ENCODE data around the gene SUSD2.
A peak's percentile ranks its signal among the peaks of the same experiment; 100 is the strongest.

SUSD2 gene

GRCh38 chr22:24154826-24155225 is 26.5 kb upstream of the SUSD2 start:
- no peak for DNase-seq

- peak; percentile 67 for DNase-seq
These were observed 25.6 kb upstream of the SUSD2 start for GRCh38 chr22:24155627-24156140.

- DNase-seq, result peak; percentile 86
These were observed 25.0 kb upstream of the SUSD2 start for GRCh38 chr22:24156141-24156912.

GRCh38 chr22:24156913-24157821 is 24.1 kb upstream of the SUSD2 start:
- DNase-seq, result peak; percentile 88

GRCh38 chr22:24157822-24158135 is 23.5 kb upstream of the SUSD2 start:
- DNase-seq, result no peak

GRCh38 chr22:24159650-24160049 is 21.6 kb upstream of the SUSD2 start:
- DNase-seq, result no peak

GRCh38 chr22:24160546-24160945 is 20.7 kb upstream of the SUSD2 start:
- DNase-seq, result no peak

- no peak for DNase-seq
These were observed 19.8 kb upstream of the SUSD2 start for GRCh38 chr22:24161485-24161884.

- DNase-seq, result no peak
These were observed 19.4 kb upstream of the SUSD2 start for GRCh38 chr22:24161909-24162308.

- DNase-seq, result no peak
These were observed 18.9 kb upstream of the SUSD2 start for GRCh38 chr22:24162436-24162835.

GRCh38 chr22:24164243-24164642 is 17.0 kb upstream of the SUSD2 start:
- no peak for DNase-seq

- no peak for DNase-seq
These were observed 16.3 kb upstream of the SUSD2 start for GRCh38 chr22:24164940-24165339.

- DNase-seq, result no peak
These were observed 15.6 kb upstream of the SUSD2 start for GRCh38 chr22:24165673-24166072.

GRCh38 chr22:24166811-24167210 is 14.5 kb upstream of the SUSD2 start:
- DNase-seq, result no peak

- no peak for DNase-seq
These were observed 11.7 kb upstream of the SUSD2 start for GRCh38 chr22:24169439-24170058.

- DNase-seq, result no peak
These were observed 11.1 kb upstream of the SUSD2 start for GRCh38 chr22:24170188-24170587.

- DNase-seq, result no peak
These were observed 10.7 kb upstream of the SUSD2 start for GRCh38 chr22:24170632-24171031.

- DNase-seq, result no peak
These were observed 9.5 kb upstream of the SUSD2 start for GRCh38 chr22:24171822-24172221.

GRCh38 chr22:24175160-24175808 is 6.0 kb upstream of the SUSD2 start:
- no peak for DNase-seq

GRCh38 chr22:24176040-24176439 is 5.2 kb upstream of the SUSD2 start:
- DNase-seq, result no peak

- no peak for DNase-seq
These were observed 4.7 kb upstream of the SUSD2 start for GRCh38 chr22:24176630-24177029.

GRCh38 chr22:24177045-24177444 is 4.2 kb upstream of the SUSD2 start:
- DNase-seq, result no peak

GRCh38 chr22:24177456-24177855 is 3.8 kb upstream of the SUSD2 start:
- DNase-seq, result no peak

All from GDM1 (cell line).